ENCODE results near the gene MLIP.
"Not testable (repeated sequence)": the region's sequence is repeated elsewhere in the genome, so short reads cannot be mapped to it uniquely, and the experiment has no call there.

Gene MLIP, protein sequence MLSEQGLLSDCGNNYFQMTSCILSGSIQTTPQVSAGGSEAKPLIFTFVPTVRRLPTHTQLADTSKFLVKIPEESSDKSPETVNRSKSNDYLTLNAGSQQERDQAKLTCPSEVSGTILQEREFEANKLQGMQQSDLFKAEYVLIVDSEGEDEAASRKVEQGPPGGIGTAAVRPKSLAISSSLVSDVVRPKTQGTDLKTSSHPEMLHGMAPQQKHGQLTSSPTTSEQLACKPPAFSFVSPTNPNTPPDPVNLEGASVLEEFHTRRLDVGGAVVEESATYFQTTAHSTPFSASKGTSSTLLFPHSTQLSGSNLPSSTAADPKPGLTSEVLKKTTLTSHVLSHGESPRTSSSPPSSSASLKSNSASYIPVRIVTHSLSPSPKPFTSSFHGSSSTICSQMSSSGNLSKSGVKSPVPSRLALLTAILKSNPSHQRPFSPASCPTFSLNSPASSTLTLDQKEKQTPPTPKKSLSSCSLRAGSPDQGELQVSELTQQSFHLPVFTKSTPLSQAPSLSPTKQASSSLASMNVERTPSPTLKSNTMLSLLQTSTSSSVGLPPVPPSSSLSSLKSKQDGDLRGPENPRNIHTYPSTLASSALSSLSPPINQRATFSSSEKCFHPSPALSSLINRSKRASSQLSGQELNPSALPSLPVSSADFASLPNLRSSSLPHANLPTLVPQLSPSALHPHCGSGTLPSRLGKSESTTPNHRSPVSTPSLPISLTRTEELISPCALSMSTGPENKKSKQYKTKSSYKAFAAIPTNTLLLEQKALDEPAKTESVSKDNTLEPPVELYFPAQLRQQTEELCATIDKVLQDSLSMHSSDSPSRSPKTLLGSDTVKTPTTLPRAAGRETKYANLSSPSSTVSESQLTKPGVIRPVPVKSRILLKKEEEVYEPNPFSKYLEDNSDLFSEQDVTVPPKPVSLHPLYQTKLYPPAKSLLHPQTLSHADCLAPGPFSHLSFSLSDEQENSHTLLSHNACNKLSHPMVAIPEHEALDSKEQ

DNA sequence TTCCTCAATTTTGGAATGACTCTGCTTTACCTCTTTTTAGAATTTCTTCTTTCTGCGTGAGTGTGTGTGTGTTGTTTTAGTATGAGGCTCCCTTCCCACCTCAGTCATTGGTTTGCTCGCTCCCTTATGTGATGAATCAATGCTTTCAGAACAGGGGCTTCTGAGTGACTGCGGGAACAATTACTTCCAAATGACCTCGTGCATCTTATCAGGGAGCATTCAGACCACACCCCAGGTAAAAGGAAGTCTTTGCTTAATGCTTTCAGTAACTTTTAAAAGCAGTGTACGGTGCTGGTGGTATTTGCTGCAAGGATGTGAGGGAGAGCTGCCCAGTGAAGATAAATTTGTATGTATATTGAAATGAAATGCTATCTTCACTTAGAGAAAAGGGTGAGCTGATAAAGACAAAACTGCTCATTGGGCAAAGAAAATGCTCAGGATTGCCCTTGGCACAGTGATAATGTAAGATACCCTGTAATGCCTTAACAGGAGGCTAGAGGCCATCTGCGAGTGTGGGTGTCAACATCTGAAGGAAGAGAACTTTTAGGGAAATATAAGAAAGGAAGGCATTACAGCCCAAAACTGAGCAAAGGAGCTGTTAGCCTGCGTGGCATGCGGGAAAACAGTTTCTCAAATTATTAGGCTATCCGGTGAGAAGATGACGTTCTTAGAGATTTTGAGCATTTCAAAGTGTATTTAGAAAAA lies at the start of gene MLIP:
Gene MLIP, plus strand, starts transcription at position 103 of the 705 bp plus-strand sequence. Its CDS starts 37 bp downstream, at position 140.
- no peak for DNase-seq

DNA sequence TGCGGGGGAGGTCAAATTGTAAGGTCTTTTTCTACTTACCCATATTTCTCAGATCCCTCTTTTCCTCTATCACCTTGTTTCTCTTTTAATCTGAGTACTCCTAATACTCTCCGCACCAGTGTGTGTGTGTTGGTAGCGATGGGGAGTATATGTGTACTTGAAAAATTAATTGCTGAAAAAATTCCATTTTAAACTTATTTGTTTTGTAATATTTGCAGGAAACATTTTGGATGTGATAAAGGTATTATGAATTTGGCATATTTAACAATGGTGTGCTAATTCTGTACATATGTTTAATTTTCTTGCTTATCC lies 48.1 kb upstream of the MLIP start:
- no peak for DNase-seq

DNA sequence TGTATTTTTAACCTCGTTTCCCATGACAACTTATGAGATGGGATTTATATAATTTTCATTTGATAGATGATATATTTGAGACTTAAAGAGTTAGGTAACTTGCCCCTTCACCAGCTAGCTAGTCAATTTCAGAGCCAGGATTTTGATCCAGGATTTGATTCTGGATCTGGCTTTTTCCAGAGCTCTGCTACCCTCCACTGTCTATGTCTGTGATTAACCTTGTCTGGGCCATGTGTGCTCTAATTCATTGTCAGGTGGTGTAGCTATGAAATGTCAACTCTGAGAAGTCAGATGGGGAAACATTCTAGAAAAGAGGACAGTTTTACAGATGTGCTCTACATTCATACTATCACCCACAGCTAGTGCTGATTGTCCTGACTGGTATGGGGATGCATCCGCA lies 42.5 kb upstream of the MLIP start:
- DNase-seq: no peak

DNA sequence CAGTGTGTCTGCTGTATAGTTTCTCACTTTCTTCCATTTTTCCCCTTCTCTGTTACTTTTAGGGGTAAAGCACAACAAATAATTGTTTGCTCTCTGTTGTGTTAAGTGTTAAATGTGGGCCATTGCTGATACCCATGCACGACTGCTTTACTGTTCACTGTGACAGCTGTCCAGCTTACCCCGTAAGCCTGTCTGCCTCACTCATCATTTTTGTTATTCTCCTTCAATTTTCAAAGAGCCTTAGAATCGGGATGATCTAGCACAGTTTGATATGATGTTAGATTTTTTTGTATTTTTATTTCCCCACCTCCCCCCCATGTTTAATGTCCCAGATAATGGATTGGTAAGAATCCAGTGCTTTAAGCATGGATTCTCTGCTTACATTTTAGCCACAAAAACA lies 41.2 kb upstream of the MLIP start:
- DNase-seq: no peak

DNA sequence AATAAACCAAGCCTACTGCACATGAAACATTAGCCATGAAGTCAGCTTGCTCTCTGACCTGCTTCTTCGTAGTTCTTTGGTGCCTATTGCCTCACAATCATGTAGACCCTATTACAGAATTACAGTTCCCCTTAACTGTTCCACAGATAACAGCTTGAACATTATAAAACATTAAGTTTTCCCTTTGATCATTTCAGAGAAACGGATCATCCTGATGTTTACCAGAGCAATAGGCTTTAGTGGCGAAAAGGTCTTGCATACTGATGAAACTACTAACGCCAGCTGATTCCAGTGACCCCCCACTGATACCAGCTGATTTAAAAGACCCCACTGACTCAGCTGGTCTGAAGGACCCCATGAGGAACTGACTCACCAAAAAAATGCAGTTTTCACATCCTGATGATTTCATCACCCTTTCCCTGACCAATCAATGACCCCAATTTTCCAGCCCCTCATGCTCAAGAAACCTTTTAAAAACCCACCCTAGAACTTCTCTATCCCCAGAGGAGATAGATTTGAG lies 39.4 kb upstream of the MLIP start:
- DNase-seq: no peak

DNA sequence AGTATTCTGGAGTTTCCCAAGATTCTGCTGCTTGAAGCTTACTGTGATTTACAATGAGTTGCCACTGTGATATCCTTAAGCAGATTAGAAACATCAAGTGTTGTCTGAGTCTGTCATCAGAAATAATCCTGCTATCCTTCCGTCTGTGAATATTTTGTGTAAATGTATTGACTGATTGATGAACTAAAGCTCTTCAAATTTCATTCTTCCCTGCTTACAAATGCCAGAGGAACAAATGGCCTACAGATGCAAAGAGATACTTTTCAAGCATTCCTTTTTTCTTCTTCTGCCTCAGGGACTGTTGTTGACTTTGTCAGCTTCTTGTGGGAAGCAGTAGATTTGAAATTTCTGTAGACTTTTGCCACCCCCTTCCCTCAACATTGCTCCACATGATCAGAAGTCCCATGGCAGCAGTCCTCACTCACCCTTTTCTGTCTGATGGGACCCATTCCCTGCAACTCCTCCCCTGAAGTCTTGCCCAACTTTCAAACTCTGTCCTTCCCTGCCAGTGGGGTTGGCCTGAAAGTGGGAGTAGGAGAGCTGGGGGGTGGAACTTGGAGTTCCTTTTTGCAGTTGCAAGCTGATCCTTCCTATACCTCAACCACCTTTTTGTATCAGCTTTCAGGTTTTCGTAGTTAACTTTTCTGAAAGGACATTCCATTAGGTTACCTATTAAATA lies 38.5 kb upstream of the MLIP start:
- DNase-seq: no peak

DNA sequence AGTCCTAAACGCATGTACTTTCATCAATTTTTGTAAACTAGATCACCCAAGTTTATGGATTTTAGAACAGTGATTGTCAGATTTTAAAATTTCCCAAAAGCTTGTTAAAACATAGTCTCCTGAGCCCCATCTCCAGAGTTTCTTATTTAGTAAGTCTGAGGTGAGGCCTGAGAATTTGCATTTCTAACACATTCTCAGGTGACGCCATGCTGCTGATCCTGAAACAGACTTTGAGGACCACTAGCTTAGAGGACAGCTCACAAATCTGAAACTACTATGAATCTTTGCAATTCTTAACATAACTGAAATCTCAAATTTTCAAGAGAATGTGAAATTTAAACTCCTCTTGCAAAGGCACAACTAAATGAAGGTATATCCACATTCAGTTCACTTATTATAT lies 37.8 kb upstream of the MLIP start:
- DNase-seq: no peak

DNA sequence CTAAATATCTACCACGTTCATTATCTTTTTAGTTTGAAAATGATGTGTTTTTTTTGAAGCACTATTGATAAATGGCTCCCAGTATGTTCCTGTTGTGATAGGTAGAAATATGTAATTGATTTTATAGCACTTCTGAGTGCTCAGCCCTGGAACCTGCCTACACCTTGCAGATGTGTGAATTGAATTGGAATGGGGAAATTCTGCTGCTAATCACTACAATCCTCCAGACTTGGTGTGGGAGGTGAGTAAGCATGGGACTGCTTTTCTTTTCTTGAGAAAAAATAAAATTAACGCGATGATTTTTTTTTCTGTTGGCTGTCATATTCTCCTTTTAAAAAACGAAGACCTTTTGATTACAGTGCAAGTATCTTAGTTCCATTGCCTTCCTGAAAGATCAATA lies 37.1 kb upstream of the MLIP start:
- DNase-seq: no peak

DNA sequence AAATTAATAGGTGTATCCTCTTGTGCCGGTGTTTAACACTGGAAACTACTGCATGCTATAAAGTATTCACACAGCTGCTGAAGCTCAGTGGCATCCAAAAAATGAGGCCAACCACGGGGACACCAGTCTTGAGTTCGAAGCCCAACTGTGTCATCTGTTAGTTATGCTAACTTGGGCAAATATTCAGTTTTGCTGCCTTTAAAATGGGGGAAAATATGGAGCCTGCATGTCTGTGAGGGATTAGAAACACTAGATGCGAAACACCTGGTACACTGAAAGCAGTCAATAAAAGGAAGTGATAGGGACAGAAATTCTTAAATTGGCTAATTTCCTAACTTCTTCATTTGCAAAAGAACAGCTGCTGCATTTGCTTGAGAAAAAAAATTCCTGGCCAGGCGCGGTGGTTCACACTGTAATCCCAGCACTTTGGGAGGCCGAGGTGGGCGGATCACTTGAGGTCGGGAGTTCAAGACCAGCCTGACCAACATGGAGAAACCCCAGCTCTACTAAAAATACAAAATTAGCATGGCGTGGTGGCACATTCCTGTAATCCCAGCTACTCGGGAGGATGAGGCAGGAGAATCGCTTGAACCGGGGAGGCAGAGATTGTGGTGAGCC lies 36.6 kb upstream of the MLIP start:
- no peak for DNase-seq

DNA sequence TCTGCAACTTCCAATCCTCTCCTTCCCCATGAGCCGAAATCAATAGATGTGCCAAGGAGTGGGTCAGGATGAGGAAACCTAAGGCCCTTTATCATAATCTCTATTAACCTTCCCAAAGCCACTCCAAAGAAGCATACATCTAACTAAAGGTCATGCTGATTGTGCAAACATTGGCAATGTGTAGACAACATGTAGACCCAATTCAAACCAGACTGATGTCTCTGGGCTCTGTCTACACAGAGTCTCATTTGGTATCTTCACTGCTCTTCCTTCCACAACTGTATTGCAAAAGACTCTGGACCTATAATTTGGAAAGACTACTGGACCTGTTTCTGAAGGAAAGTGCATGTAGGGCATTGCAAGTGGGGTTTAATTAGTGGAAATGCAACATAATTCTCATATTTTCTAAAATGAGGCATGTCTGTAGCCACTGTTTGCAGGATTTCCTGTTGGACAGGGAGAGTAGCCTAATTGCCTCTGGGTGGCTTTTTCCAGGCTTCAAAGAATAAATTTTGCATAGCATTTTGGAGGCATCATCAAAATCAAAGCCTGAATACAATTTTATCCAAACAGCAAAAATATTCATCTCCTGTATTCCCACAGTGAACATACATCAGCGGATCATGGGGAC lies 35.0 kb upstream of the MLIP start:
- DNase-seq: no peak

DNA sequence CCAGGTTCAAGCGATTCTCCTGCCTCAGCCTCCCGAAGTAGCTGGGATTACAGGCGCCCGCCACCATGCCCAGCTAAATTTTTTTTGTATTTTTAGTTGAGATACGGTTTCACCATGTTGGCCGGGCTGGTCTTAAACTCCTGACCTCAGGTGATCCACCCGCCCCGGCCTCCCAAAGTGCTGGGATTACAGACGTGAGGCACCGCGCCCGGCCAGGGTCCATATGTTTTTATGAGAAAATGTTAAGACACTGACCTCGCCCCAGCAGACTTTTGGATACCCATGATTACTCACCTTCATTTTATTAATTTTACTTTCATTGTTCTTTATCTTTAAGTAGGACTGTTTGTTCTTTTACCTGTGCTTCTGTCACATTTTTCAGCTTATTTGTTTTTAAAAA lies 29.7 kb upstream of the MLIP start:
- not testable (repeated sequence) for DNase-seq

DNA sequence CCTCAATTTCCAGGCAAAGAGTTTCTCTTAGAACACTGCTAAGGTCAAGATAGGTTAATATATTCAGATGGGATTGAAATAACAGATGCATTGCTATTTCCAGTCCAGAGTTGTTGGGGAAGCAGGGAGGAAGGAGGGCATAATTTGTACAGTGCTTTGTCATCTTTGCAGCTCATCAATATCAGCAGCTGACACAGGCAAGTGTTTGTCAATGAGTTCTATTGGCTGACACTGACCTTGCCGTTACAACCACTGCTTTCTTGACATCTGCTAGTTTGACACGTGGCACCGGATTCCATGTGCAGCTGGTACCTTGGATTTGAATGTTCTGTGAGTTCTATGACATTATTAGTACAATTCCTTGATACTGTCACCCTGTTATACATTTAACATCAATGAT lies 28.0 kb upstream of the MLIP start:
- DNase-seq: no peak

DNA sequence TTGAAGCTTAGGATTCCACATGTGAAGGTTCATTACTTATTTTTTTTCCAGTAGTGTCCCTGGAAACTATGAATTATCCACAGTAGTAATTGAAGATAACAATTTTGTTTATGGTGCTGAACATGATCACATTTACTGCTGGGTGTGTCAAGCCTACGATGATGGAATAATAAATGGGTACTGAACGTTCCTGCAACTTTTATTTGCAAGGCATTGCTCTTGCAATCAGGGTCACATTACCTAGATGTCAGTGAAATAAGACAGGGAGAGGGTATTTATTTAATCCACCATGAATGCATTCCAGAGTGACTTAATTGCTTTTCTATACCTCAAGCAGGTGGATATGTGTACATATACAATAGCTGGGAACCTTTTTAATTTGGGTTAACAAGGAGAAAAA lies 27.0 kb upstream of the MLIP start:
- DNase-seq: no peak

DNA sequence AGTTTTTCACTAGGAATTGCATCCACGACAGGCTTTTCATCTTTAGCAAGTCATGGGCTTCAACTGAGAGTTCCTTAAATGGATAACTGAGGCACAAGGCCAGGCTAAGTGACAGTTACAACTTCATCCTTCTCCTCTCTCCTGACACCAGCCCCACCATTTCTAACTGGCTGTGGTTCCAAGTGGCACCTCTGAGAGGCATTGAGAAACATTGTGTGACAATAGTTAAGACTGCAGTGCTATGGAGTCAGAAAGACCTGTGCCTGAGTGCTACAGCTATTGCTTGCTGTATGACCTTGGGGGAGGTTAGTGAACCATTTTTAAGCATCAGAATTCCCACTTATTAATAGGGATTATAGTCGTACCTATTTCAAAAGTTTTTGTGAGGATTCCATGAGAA lies 26.2 kb upstream of the MLIP start:
- DNase-seq: no peak

DNA sequence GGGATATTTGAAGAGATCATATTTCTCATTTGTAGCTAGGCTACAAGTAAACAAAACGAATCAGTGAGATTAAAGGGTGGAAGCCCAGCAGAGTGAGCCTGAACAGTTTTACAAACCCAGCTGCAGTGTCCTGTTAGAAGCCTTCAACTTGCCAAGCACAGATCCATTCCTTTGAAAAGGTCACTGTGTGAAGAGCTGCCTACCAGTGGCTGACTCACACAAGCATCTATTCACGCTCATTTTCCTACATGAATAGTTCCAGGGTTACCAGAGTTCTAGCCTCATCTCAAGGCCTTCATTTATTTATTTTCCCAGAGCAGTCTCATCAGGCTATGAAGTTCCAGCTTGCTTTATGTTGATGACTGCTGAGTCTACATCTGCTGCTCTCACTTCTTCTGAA lies 25.7 kb upstream of the MLIP start:
- no peak for DNase-seq

DNA sequence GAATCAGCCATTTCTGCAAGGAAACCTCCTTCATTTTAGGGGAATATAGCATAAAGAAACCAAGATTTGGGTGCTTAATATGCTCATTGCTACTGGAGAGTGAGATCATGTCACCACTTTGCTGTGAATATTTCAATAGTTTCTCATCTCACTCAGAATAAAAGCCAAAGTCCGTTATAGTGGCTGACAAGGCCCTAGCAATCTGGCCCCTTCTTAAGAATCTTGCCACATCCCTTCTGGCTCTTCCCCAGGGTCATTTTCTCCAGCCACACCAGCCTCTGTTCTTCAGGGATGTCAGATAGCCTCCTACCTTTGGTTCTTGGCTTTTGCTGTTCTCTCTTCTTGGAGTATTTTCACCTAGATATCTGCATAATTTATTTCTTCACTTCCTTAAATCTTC lies 24.8 kb upstream of the MLIP start:
- DNase-seq: no peak

DNA sequence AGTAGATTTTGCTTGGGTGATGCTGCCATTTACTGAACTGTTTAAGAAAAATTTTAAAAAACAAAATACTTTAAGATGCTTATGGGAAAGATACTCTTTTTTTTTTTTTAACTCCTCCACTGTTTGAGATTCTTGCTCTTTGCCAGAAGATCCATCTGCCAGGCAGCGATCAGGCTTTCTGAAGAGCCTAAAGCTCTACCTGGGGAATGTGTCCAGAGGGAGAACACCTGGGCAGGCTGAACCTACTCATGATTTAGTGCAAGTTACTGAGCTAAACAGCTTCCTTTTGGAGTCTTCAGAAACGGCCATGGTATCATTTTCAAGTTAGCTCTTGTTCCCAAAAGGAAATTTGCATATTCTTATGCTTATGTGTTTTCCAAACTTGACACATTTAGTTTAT lies 23.5 kb upstream of the MLIP start:
- DNase-seq: no peak

DNA sequence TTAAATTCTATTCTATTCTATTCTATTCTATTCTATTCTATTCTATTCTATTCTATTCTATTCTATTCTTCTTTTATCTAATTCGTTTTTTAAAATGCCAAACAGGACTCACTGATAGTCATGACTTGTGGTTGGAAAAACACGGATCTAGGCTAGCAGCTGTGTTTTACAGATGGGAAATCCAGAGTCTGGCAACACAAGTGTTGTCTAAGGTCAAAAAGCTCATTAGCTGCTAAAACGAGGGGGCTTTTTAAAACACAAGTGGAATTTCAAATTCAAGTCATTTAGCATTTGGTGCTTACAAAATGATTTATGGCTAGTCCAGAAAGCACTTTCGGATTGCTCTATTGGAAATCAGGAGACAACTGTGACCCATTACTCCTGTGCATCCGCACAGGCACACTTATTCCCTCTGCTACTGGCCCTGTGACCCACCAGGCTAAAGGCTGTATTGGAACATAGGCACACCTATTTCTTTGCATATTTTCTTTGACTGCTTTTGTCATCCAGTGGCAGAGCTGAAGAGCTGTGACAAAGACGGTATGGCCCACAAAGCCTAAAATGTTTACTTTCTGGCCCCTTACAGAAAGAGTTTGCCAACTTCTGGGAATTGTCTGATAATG lies 17.8 kb upstream of the MLIP start:
- no peak for DNase-seq

DNA sequence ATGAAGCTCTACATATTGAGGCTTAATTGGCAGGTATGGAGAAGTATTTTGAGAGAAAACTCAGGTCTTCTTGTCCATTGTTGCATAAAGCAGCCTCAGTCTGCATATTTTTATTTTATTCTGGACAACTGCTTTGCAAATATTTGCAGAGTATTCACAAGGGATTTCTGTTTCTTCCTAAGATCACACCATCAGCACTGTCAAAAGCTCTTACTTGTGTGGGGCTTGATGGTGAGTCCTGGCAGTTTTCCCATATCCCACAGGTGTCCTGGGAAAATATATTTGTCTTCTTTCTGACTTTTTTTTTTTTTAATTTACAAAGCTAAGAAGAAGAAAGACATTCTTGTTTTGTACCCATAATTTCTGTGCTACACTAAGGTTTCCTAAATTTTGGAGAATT lies 16.9 kb upstream of the MLIP start:
- DNase-seq: no peak

DNA sequence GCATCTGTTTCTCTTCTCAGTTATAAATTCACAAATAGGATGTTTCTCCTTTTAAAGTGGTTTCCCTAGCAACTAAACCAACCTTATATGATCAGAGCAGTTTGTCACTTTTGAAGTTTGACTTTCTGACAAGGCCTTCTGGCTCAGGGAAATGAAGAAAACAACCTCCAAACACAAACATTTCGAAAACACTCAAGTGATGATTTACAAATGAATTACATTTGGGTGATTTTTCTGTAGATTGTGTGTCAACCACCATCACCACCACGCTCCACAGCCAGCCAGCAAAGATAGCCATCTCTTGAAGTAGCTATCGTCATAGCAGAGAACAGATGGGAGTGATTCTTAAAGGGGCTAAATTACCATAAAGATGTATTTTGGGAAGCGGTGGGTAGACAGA lies 16.5 kb upstream of the MLIP start:
- no peak for DNase-seq

DNA sequence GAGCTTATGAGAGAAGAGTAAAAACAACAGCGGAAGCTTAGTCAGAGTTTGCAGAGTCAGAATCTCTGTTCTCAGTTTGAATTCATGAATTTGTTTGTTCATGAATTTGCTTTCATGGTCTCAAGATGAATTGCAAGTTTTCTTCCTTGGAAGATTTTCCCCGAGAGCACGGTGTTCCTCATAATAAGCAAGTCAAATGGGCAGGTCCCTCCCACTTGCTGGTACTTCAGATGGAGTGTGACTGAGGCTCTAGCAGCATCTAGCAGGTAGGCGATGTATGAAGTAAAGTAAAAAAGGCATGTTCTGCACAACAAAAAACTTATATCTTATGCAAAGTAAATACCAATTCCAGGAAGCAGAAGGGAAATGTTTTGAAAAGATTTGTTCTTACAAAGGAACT lies 15.5 kb upstream of the MLIP start:
- DNase-seq: no peak

Data from cerebellar nuclear complex (tissue), 1 donor.